Loucy (cell line): ENCODE data around the gene PARP6.

ENCODE experiments used
- H2AFZ ChIP-seq: fragments of 200-600 bp; sonication (generic); 2 replicates; pipeline ENCODE4 v1.6.0; 2016; ENCODE audit warnings: antibody characterized with exemption, mild to moderate bottlenecking, low read length, moderate library complexity
- H3F3A ChIP-seq: fragments of 200-600 bp; 2 replicates; pipeline ENCODE4 v1.6.0; 2016; ENCODE audit warnings: antibody characterized with exemption, low read depth, mild to moderate bottlenecking
- H3K27me3 ChIP-seq: fragments of 200-600 bp; sonication (generic); 2 replicates; pipeline ENCODE4 v1.6.1; 2014; ENCODE audit warnings: low read length, mild to moderate bottlenecking; ENCODE audit not compliant: insufficient read depth, poor library complexity, severe bottlenecking
- H3K36me3 ChIP-seq: fragments of 200-600 bp; sonication (generic); 2 replicates; pipeline ENCODE4 v1.6.1; 2016; ENCODE audit warnings: low read length; ENCODE audit not compliant: insufficient read depth
- H3K4me1 ChIP-seq: fragments of 200-600 bp; sonication (generic); 2 replicates; pipeline ENCODE4 v1.5.1; 2014; ENCODE audit warnings: low read length, mild to moderate bottlenecking; ENCODE audit not compliant: insufficient read depth, poor library complexity, severe bottlenecking
- H3K4me2 ChIP-seq: fragments of 200-600 bp; sonication (generic); 2 replicates; pipeline ENCODE4 v1.6.0; 2014; ENCODE audit warnings: antibody characterized with exemption, low read length, low read depth, mild to moderate bottlenecking; ENCODE audit not compliant: poor library complexity, severe bottlenecking
- H3K4me3 ChIP-seq: fragments of 200-600 bp; sonication (generic); 2 replicates; pipeline ENCODE4 v1.5.1; 2014; ENCODE audit warnings: low read length, mild to moderate bottlenecking, mixed read lengths; ENCODE audit not compliant: poor library complexity, severe bottlenecking
- H3K79me2 ChIP-seq: fragments of 200-600 bp; sonication (generic); 2 replicates; pipeline ENCODE4 v1.6.1; 2014; ENCODE audit warnings: low read length; ENCODE audit not compliant: insufficient read depth
- H3K9ac ChIP-seq: fragments of 200-600 bp; sonication (generic); 2 replicates; pipeline ENCODE4 v1.6.0; 2014; ENCODE audit warnings: mild to moderate bottlenecking, low read depth, low read length, moderate library complexity; ENCODE audit not compliant: poor library complexity, severe bottlenecking
- H3K9me2 ChIP-seq: fragments of 200-600 bp; sonication (generic); replicated peaks from 2 replicates; pipeline ENCODE4 v1.6.1; 2016; ENCODE audit warnings: low read depth, low read length, mixed read lengths
- H3K9me3 ChIP-seq: fragments of 200-600 bp; sonication (generic); 2 replicates; pipeline ENCODE4 v1.6.1; 2014; ENCODE audit warnings: mild to moderate bottlenecking, antibody characterized with exemption, low read length, low read depth; ENCODE audit not compliant: insufficient read depth
- H4K20me1 ChIP-seq: fragments of 200-600 bp; sonication (generic); 2 replicates; pipeline ENCODE4 v1.6.0; 2014; ENCODE audit warnings: antibody characterized with exemption, low read length, mild to moderate bottlenecking; ENCODE audit not compliant: insufficient read depth, poor library complexity, severe bottlenecking
- CTCF ChIP-seq: fragments of 200-600 bp; sonication (generic); conservative IDR thresholded peaks from 2 replicates; pipeline ENCODE4 v1.5.1; 2014; ENCODE audit warnings: mild to moderate bottlenecking, antibody characterized with exemption, low read length
- EZH2phosphoT487 ChIP-seq: fragments of 200-600 bp; IDR thresholded peaks from 2 replicates; pipeline ENCODE4 v1.6.1; 2018; ENCODE audit warnings: antibody characterized with exemption, mild to moderate bottlenecking, moderate library complexity, borderline replicate concordance

The PARP6 gene

GRCh38 chr15:72306211-72306785 is 33.9 kb upstream of the PARP6 start:
- Histone ChIP-seq H4K20me1 (no peaks in the 10 kb centered on the region), H3K4me1 (no peaks in the 10 kb centered on the region), H3F3A (no peaks in the 10 kb centered on the region), H3K79me2 (no peaks in the 10 kb centered on the region), H3K27me3 (no peaks in the 10 kb centered on the region), H2AFZ (no peak overlapping the region), H3K9ac (no peak overlapping the region), H3K36me3 (no peaks in the 10 kb centered on the region), H3K4me2 (no peak overlapping the region), H3K9me3 (no peaks in the 10 kb centered on the region), H3K9me2 (no peaks in the 10 kb centered on the region), H3K4me3 (no peak overlapping the region)
- TF ChIP-seq EZH2phosphoT487 (no peak), CTCF (no peak)

GRCh38 chr15:72304596-72304995 is 32.2 kb upstream of the PARP6 start:
- Histone ChIP-seq H3K9me2 (no peaks in the 10 kb centered on the region), H3K9ac (no peak overlapping the region), H3K4me3 (no peak overlapping the region), H3K9me3 (no peaks in the 10 kb centered on the region), H3F3A (no peaks in the 10 kb centered on the region), H4K20me1 (no peaks in the 10 kb centered on the region), H3K27me3 (no peaks in the 10 kb centered on the region), H3K4me2 (no peak overlapping the region), H3K79me2 (no peaks in the 10 kb centered on the region), H3K4me1 (no peaks in the 10 kb centered on the region), H3K36me3 (no peaks in the 10 kb centered on the region), H2AFZ (no peak overlapping the region)
- no peak for TF ChIP-seq EZH2phosphoT487
- TF ChIP-seq CTCF, result no peak

- Histone ChIP-seq H3K4me1 (no peaks in the 10 kb centered on the region), H4K20me1 (no peaks in the 10 kb centered on the region), H2AFZ (no peak overlapping the region), H3K79me2 (no peaks in the 10 kb centered on the region), H3K36me3 (no peaks in the 10 kb centered on the region), H3K9me2 (no peaks in the 10 kb centered on the region), H3K9me3 (no peaks in the 10 kb centered on the region), H3K4me2 (no peak overlapping the region), H3K9ac (no peak overlapping the region), H3K4me3 (no peak overlapping the region), H3F3A (no peaks in the 10 kb centered on the region), H3K27me3 (no peaks in the 10 kb centered on the region)
- TF ChIP-seq EZH2phosphoT487 (no peak), CTCF (no peak)
Measured at GRCh38 chr15:72302955-72303354, 30.6 kb upstream of the PARP6 start.
